ENCODE data around the gene FAM83G. TPM values are rescaled to one million over a fixed set of nuclear protein-coding genes. Genes with fewer than 3 reads are reported as not detected.
"Not testable (repeated sequence)": the region's sequence is repeated elsewhere in the genome, so short reads cannot be mapped to it uniquely, and the experiment has no call there.

Gene FAM83G
- total and polyA plus RNA-seq, 2 donors (not counting 3 experiments of a cell fraction or from before 2014, with no cell fraction given) = 7.0 to 10.9 TPM

DNA sequence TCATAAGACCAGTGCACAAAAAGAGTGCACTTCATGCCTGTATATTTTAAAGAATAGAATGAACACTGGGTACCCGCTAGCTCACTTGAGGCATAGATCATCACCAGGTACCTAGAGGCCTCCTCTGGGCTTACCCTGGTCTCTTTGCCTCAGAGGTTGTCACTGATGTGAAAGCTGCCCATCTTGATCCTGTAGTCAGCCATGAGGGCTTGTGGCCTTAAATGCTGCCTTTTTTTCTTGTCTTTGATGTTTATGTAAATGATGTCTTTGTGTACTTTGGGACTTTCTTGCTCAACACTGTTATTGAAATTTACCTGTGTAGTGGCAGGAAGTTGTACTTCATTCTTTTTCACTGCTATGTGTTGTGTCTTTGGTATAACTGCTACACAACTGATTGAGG is 79.4 kb downstream of the FAM83G start:
- dilution Hi-C loops (cut with MboI; ENCODE audit: extremely low pct_ligation_motif_present, low sequenced_read_pairs) = no loop called here
- POLR2A ChIA-PET = no interaction called here
- DNase-seq (ENCODE audit: low read depth, low spot score) (no peak), FAIRE-seq (no peak)
- intact Hi-C loops (cut with micrococcal nuclease) = no loop called here
- no peak overlapping the region for H3K9ac ChIP-seq (replicated peaks; ENCODE audit: extremely low read depth, insufficient read depth, low read length)
- CTCF ChIA-PET = no interaction called here
- BruUV-seq (replicated peaks) = no TSS peak
- H3K36me3 ChIP-seq (ENCODE audit: control insufficient read depth in 2 of 2, extremely low read depth in 1 of 2, insufficient read depth in 2 of 2, low read length in 2 of 2) = peaks cover 0 to 6% of the 10 kb centered on the region in 2 experiments
- no peak overlapping the region for H2AFZ ChIP-seq (ENCODE audit: low read depth, low read length)
- no peaks in the 10 kb centered on the region for H4K20me1 ChIP-seq (replicated peaks; ENCODE audit: control insufficient read depth, extremely low read depth, insufficient read depth, low read length)
- H3K4me2 ChIP-seq (ENCODE audit: insufficient read depth, low read length) = no peak overlapping the region
- H3K79me2 ChIP-seq (ENCODE audit: control insufficient read depth, insufficient read depth, low read length) = peaks cover 2% of the 10 kb centered on the region
- no peak overlapping the region for H3K4me3 ChIP-seq (replicated peaks in 1 of 3; ENCODE audit: insufficient read depth in 1 of 3, low read depth in 1 of 3, low read length in 3 of 3)
- no peaks in the 10 kb centered on the region for H3K9me1 ChIP-seq (replicated peaks; ENCODE audit: control insufficient read depth, extremely low read depth, insufficient read depth, low read length)
- no peak overlapping the region for H3K27ac ChIP-seq (ENCODE audit: insufficient read depth, low read depth, low read length)
- no peaks in the 10 kb centered on the region for H3K9me3 ChIP-seq (replicated peaks; ENCODE audit: control insufficient read depth, insufficient read depth, low read length)
- H3K27me3 ChIP-seq (ENCODE audit: control insufficient read depth in 2 of 2, insufficient read depth in 2 of 2, low read length in 2 of 2) = no peaks in the 10 kb centered on the region
- TF ChIP-seq GATA2 (IDR thresholded peaks at IDR 0.05; ENCODE audit: insufficient read depth, insufficient read length, low read depth, low read length) (no peak), EZH2 (IDR thresholded peaks at IDR 0.05; ENCODE audit: borderline replicate concordance, low read depth, low read length, severe bottlenecking) (no peak), MAX (IDR thresholded peaks at IDR 0.05; ENCODE audit: insufficient read depth, insufficient read length) (no peak)
- peaks cover 15% of the 10 kb centered on the region for H3K4me1 ChIP-seq (ENCODE audit: control insufficient read depth, extremely low read depth, insufficient read depth, low read length)

GRCh38 chr17:18922596-18922995 is 82.0 kb downstream of the FAM83G start:
- H3K27me3 ChIP-seq (ENCODE audit: control insufficient read depth in 2 of 2, insufficient read depth in 2 of 2, low read length in 2 of 2); H3K4me2 ChIP-seq (ENCODE audit: insufficient read depth, low read length); H3K9me1 ChIP-seq (replicated peaks; ENCODE audit: control insufficient read depth, extremely low read depth, insufficient read depth, low read length); H3K79me2 ChIP-seq (ENCODE audit: control insufficient read depth, insufficient read depth, low read length); H2AFZ ChIP-seq (ENCODE audit: low read depth, low read length); FAIRE-seq; H3K9me3 ChIP-seq (replicated peaks; ENCODE audit: control insufficient read depth, insufficient read depth, low read length); H4K20me1 ChIP-seq (replicated peaks; ENCODE audit: control insufficient read depth, extremely low read depth, insufficient read depth, low read length); H3K4me3 ChIP-seq (replicated peaks in 1 of 3; ENCODE audit: insufficient read depth in 1 of 3, low read depth in 1 of 3, low read length in 3 of 3); dilution Hi-C loops (cut with MboI; ENCODE audit: extremely low pct_ligation_motif_present, low sequenced_read_pairs); BruUV-seq (replicated peaks); H3K27ac ChIP-seq (ENCODE audit: insufficient read depth, low read depth, low read length); CTCF ChIA-PET; POLR2A ChIA-PET; intact Hi-C loops (cut with micrococcal nuclease); DNase-seq (ENCODE audit: low read depth, low spot score); H3K36me3 ChIP-seq (ENCODE audit: control insufficient read depth in 2 of 2, extremely low read depth in 1 of 2, insufficient read depth in 2 of 2, low read length in 2 of 2); H3K9ac ChIP-seq (replicated peaks; ENCODE audit: extremely low read depth, insufficient read depth, low read length): not testable (repeated sequence)
- peaks cover 15% of the 10 kb centered on the region for H3K4me1 ChIP-seq (ENCODE audit: control insufficient read depth, extremely low read depth, insufficient read depth, low read length)

Data from endothelial cell of umbilical vein (primary cell).